OCI-LY3 (cell line): ENCODE results near the gene IKZF5.

ENCODE experiments used
- EZH2phosphoT487 ChIP-seq: fragments of 200-600 bp; shearing (Covaris generic); IDR thresholded peaks from 2 replicates; pipeline ENCODE4 v1.6.1; 2018; ENCODE audit warnings: antibody characterized with exemption, mixed run types, low read depth
- TF ChIP-seq, protein P1 (sequence below): fragments of 200-600, 300-600 bp; sonication (generic); IDR thresholded peaks from 2 replicates; pipeline ENCODE4 v1.5.1; 2014; ENCODE audit warnings: antibody characterized with exemption, low read length, low read depth

DNA sequence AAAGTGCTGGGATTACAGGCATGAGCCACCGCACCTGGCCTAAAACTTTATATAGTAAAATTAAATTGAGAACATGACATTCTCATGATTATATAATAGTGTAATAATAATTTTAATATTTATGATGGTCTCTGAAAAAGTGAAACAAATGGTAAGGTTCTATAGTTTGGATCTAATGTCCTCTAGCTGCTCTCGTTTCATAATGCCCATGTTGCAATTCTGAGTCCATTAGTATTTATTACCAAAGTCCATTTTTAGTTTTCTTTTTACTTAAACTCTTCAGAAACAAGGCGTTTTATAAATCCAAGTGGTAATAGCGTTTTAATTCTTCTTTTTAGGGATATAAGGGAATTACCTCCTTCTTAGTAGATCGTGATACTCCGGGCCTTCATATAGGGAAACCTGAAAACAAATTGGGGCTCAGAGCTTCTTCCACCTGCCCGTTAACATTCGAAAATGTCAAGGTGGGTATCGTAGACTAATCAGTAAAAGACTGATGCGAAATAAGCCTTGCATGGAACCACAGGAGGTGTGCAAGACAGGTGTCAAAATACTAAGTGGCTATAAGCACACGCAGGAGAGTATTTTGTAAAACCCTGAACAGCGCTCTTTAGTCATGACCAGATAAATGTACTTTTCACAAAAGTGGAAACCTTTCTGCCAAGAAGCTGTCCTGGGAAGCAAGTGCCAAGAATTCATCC lies 34.3 kb upstream of the IKZF5 start:
- TF ChIP-seq, protein P1, sequence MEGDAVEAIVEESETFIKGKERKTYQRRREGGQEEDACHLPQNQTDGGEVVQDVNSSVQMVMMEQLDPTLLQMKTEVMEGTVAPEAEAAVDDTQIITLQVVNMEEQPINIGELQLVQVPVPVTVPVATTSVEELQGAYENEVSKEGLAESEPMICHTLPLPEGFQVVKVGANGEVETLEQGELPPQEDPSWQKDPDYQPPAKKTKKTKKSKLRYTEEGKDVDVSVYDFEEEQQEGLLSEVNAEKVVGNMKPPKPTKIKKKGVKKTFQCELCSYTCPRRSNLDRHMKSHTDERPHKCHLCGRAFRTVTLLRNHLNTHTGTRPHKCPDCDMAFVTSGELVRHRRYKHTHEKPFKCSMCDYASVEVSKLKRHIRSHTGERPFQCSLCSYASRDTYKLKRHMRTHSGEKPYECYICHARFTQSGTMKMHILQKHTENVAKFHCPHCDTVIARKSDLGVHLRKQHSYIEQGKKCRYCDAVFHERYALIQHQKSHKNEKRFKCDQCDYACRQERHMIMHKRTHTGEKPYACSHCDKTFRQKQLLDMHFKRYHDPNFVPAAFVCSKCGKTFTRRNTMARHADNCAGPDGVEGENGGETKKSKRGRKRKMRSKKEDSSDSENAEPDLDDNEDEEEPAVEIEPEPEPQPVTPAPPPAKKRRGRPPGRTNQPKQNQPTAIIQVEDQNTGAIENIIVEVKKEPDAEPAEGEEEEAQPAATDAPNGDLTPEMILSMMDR = no peak
- TF ChIP-seq EZH2phosphoT487 = no peak
